Astrocyte of the spinal cord (primary cell): Measurements from ENCODE around the gene COQ2.
A peak's percentile ranks its signal among the peaks of the same experiment; 100 is the strongest.

Source experiments
- DNase-seq: peaks from one replicate; pipeline ENCODE4 v3.0.0; 2011; ENCODE audit warnings: low read depth, low spot score
- H3K4me3 ChIP-seq: 2 replicates; pipeline ENCODE4 v1.5.1; 2011; ENCODE audit warnings: low read depth, mild to moderate bottlenecking, low read length, moderate library complexity
- in situ Hi-C: cut with HindIII; loops from 2 replicates; pipeline ENCODE4 v1.10.0; 2017; ENCODE audit warnings: low sequenced_read_pairs
- TF ChIP-seq, protein P1 (sequence below): IDR thresholded peaks from 2 replicates; pipeline ENCODE4 v1.5.1; 2012; ENCODE audit warnings: low read depth, mild to moderate bottlenecking, low read length, inconsistent platforms

The COQ2 gene

GRCh38 chr4:83250687-83251446 is 33.7 kb downstream of the COQ2 start:
- TF ChIP-seq, protein P1, sequence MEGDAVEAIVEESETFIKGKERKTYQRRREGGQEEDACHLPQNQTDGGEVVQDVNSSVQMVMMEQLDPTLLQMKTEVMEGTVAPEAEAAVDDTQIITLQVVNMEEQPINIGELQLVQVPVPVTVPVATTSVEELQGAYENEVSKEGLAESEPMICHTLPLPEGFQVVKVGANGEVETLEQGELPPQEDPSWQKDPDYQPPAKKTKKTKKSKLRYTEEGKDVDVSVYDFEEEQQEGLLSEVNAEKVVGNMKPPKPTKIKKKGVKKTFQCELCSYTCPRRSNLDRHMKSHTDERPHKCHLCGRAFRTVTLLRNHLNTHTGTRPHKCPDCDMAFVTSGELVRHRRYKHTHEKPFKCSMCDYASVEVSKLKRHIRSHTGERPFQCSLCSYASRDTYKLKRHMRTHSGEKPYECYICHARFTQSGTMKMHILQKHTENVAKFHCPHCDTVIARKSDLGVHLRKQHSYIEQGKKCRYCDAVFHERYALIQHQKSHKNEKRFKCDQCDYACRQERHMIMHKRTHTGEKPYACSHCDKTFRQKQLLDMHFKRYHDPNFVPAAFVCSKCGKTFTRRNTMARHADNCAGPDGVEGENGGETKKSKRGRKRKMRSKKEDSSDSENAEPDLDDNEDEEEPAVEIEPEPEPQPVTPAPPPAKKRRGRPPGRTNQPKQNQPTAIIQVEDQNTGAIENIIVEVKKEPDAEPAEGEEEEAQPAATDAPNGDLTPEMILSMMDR: no peak
- in situ Hi-C loops: no loop called here
- H3K4me3 ChIP-seq: no peak overlapping the region
- DNase-seq: no peak

GRCh38 chr4:83248486-83248885 is 36.1 kb downstream of the COQ2 start:
- peak; percentile 42 for DNase-seq
- TF ChIP-seq, protein P1: no peak
- no peak overlapping the region for H3K4me3 ChIP-seq
- in situ Hi-C loops: no loop called here

DNA sequence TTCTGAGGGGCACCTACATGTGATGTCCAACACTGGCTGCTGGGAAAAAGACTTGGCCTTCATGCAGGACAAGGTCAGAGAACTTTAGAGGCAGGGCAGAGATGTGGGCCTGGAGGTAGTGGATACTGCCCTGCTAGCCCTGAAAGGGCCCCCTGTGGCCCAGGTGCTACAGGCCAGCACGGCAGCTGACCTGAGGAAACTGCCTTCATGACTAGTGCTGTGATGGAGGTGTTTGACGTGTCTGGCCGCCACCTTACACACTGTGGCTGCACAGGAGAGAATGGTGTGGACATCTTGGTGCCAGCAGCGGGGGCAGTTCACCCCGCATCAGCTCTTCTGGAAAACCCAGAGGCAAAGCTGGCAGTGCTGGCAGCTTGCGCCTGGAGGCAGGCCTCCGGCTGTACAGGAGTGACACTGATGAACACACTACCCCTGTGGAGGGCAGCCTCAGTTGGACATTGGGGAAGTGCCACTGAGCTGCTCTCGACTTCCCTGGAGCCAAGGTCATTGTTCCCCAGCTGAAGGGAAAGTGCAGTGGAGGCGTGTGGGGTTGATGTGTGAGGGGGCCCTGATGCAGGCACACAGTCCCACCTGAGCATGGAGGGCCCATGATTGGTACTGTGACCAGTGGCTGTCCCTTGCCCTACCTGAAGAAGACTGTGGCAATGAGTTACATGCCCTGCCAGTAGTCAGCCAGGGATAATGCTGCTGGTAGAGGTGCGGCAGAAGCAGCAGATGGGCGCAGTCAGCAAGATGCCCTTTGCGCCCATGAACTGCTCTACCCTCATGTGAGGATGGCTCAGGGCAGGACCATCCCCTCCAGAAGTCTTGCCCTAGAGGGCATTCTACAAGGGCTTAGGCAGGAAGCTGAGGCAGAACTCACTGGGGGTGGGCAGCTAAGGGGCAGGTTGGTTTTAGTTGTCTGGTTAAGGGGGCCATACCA is 36.9 kb downstream of the COQ2 start:
- in situ Hi-C loops: no loop called here
- no peak overlapping the region for H3K4me3 ChIP-seq
- TF ChIP-seq, protein P1: no peak
- DNase-seq: no peak

GRCh38 chr4:83241132-83241531 is 43.5 kb downstream of the COQ2 start:
- TF ChIP-seq, protein P1: no peak
- in situ Hi-C loops: no loop called here
- H3K4me3 ChIP-seq: no peak overlapping the region
- no peak for DNase-seq

- TF ChIP-seq, protein P1: no peak
- no peak for DNase-seq
- in situ Hi-C loops: no loop called here
- no peak overlapping the region for H3K4me3 ChIP-seq
Observed at GRCh38 chr4:83240379-83240875, 44.2 kb downstream of the COQ2 start.

GRCh38 chr4:83238393-83239248 is 46.0 kb downstream of the COQ2 start:
- H3K4me3 ChIP-seq: no peak overlapping the region
- in situ Hi-C loops: no loop called here
- no peak for DNase-seq
- TF ChIP-seq, protein P1: no peak
